Measurements from ENCODE around the gene MUC21.

GRCh38 chr6:30942338-30943060, 41.0 kb upstream of the MUC21 start:
- TF ChIP-seq CTCF (conservative IDR thresholded peaks at IDR 0.05; ENCODE audit: low read length) (no peak), EZH2phosphoT487 (IDR thresholded peaks at IDR 0.05; ENCODE audit: borderline replicate concordance) (no peak)

All from Loucy (cell line).